ENCODE measurements around the gene PCDHAC1. TPM values are rescaled to one million over a fixed set of nuclear protein-coding genes. Genes with fewer than 3 reads are reported as not detected.

Gene PCDHAC1
- total RNA-seq, 1 experiment from 2014 or later: 7.2 TPM

GRCh38 chr5:140946578-140946977 is 20.5 kb downstream of the PCDHAC1 start:
- Histone ChIP-seq H3K36me3 (ENCODE audit: insufficient read depth, low read length, poor library complexity, severe bottlenecking) (no peaks in the 10 kb centered on the region), H3K9me3 (ENCODE audit: low read depth, low read length, poor library complexity, severe bottlenecking) (peaks cover 23% of the 10 kb centered on the region), H3K4me3 (ENCODE audit: low read depth, low read length, poor library complexity, severe bottlenecking) (no peak overlapping the region), H3K27me3 (replicated peaks; ENCODE audit: insufficient read depth, low read depth, low read length, poor library complexity) (no peaks in the 10 kb centered on the region), H3K27ac (ENCODE audit: low read depth, low read length, poor library complexity, severe bottlenecking) (no peak overlapping the region), H3K4me1 (ENCODE audit: insufficient read depth, low read length, poor library complexity, severe bottlenecking) (no peaks in the 10 kb centered on the region)
- POLR2A ChIA-PET (ENCODE audit: low non-redundant PET): no interaction called here
- BruUV-seq (replicated peaks): no TSS peak
- CTCF ChIA-PET: no interaction called here
- peak; percentile 29 for DNase-seq (ENCODE audit: low spot score)
- TF ChIP-seq EZH2 (IDR thresholded peaks at IDR 0.05; ENCODE audit: borderline replicate concordance, low read depth, low read length, poor library complexity, severe bottlenecking) (no peak), CTCF (conservative IDR thresholded peaks at IDR 0.05; ENCODE audit: low read depth, low read length) (no peak)
- intact Hi-C loops (cut with micrococcal nuclease; ENCODE audit: unreplicated experiment): no loop called here

GRCh38 chr5:140951636-140952035 is 25.5 kb downstream of the PCDHAC1 start:
- no peak for TF ChIP-seq EZH2 (IDR thresholded peaks at IDR 0.05; ENCODE audit: borderline replicate concordance, low read depth, low read length, poor library complexity, severe bottlenecking)
- TF ChIP-seq CTCF (conservative IDR thresholded peaks at IDR 0.05; ENCODE audit: low read depth, low read length): no peak
- H3K27me3 ChIP-seq (replicated peaks; ENCODE audit: insufficient read depth, low read depth, low read length, poor library complexity): no peaks in the 10 kb centered on the region
- intact Hi-C loops (cut with micrococcal nuclease; ENCODE audit: unreplicated experiment): no loop called here
- CTCF ChIA-PET: no interaction called here
- peaks cover 11% of the 10 kb centered on the region for H3K9me3 ChIP-seq (ENCODE audit: low read depth, low read length, poor library complexity, severe bottlenecking)
- no peak overlapping the region for H3K4me3 ChIP-seq (ENCODE audit: low read depth, low read length, poor library complexity, severe bottlenecking)
- no peaks in the 10 kb centered on the region for H3K36me3 ChIP-seq (ENCODE audit: insufficient read depth, low read length, poor library complexity, severe bottlenecking)
- POLR2A ChIA-PET (ENCODE audit: low non-redundant PET): no interaction called here
- peaks cover 3% of the 10 kb centered on the region for H3K4me1 ChIP-seq (ENCODE audit: insufficient read depth, low read length, poor library complexity, severe bottlenecking)
- no peak for DNase-seq (ENCODE audit: low spot score)
- BruUV-seq (replicated peaks): no TSS peak
- H3K27ac ChIP-seq (ENCODE audit: low read depth, low read length, poor library complexity, severe bottlenecking): no peak overlapping the region

- Histone ChIP-seq H3K36me3 (ENCODE audit: insufficient read depth, low read length, poor library complexity, severe bottlenecking) (no peaks in the 10 kb centered on the region), H3K4me3 (ENCODE audit: low read depth, low read length, poor library complexity, severe bottlenecking) (no peak overlapping the region), H3K4me1 (ENCODE audit: insufficient read depth, low read length, poor library complexity, severe bottlenecking) (peaks cover 5% of the 10 kb centered on the region), H3K9me3 (ENCODE audit: low read depth, low read length, poor library complexity, severe bottlenecking) (peaks cover 11% of the 10 kb centered on the region), H3K27me3 (replicated peaks; ENCODE audit: insufficient read depth, low read depth, low read length, poor library complexity) (no peaks in the 10 kb centered on the region), H3K27ac (ENCODE audit: low read depth, low read length, poor library complexity, severe bottlenecking) (peak overlapping the region; percentile 50)
- ChIA-PET CTCF (no interaction called here), POLR2A (ENCODE audit: low non-redundant PET) (interaction anchor here (0.6 kb wide), 1 partner anchor 63 kb away, joined by 3 read pairs; no protein-coding TSS in a partner anchor)
- intact Hi-C loops (cut with micrococcal nuclease; ENCODE audit: unreplicated experiment): no loop called here
- no peak for TF ChIP-seq EZH2 (IDR thresholded peaks at IDR 0.05; ENCODE audit: borderline replicate concordance, low read depth, low read length, poor library complexity, severe bottlenecking)
- TF ChIP-seq CTCF (conservative IDR thresholded peaks at IDR 0.05; ENCODE audit: low read depth, low read length): no peak
- DNase-seq (ENCODE audit: low spot score): peak; percentile 63
- no TSS peak for BruUV-seq (replicated peaks)
These were observed 27.1 kb downstream of the PCDHAC1 start for GRCh38 chr5:140953234-140953633.

All from A673 (cell line).